ENCODE results near the gene AGBL1.

DNA sequence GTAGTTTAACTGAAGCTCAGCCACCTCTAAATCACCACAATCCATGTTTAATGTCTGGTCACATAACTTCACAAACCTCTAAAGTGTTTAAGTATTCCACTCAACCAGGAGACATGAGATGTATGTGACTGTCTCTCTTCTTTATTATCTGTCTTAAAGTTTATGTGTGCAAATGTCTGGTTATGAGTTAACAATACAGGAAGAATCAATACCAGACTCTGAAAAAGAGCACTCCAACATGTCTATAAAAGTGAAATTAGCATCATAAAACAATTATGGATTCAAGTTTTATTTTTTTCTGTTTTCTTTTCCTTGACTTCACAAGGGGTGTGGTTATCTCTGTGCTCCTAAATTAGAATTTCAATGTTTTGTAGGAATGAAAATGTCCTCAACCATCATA lies 44.8 kb upstream of the AGBL1 start:
- TF ChIP-seq, protein P1, sequence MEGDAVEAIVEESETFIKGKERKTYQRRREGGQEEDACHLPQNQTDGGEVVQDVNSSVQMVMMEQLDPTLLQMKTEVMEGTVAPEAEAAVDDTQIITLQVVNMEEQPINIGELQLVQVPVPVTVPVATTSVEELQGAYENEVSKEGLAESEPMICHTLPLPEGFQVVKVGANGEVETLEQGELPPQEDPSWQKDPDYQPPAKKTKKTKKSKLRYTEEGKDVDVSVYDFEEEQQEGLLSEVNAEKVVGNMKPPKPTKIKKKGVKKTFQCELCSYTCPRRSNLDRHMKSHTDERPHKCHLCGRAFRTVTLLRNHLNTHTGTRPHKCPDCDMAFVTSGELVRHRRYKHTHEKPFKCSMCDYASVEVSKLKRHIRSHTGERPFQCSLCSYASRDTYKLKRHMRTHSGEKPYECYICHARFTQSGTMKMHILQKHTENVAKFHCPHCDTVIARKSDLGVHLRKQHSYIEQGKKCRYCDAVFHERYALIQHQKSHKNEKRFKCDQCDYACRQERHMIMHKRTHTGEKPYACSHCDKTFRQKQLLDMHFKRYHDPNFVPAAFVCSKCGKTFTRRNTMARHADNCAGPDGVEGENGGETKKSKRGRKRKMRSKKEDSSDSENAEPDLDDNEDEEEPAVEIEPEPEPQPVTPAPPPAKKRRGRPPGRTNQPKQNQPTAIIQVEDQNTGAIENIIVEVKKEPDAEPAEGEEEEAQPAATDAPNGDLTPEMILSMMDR (conservative IDR thresholded peaks at IDR 0.05) = no peak
- no peak for TF ChIP-seq EZH2 (IDR thresholded peaks at IDR 0.05; ENCODE audit: low read depth)

Measured in PC-9 (cell line).